Tibial nerve (tissue), 4 donors: Measurements from ENCODE around the gene SDK1.

Source experiments
- CTCF ChIP-seq, 5 experiments: fragments of 200-600 bp in 3 of 5; fragments of 450-650 bp in 2 of 5; sonication (generic) in 3 of 5; IDR thresholded peaks; one replicate each; pipeline ENCODE4 v1.5.1; 2016 to 2019; ENCODE audit warnings: antibody characterized with exemption in 5 of 5, mild to moderate bottlenecking in 3 of 5, moderate library complexity in 2 of 5
- EP300 ChIP-seq, 2 donors: sonication (generic); formaldehyde crosslinking; IDR thresholded peaks; one replicate each; pipeline ENCODE4 v1.6.1; 2017; ENCODE audit warnings: antibody characterized with exemption in 2 of 2, mild to moderate bottlenecking in 1 of 2
- POLR2A ChIP-seq, 2 donors: fragments of 450-650 bp; IDR thresholded peaks; one replicate each; pipeline ENCODE4 v1.6.1; 2017; ENCODE audit warnings: antibody characterized with exemption in 2 of 2, mild to moderate bottlenecking in 2 of 2, moderate library complexity in 2 of 2

- TF ChIP-seq CTCF (IDR thresholded peaks at IDR 0.05) (no peak), POLR2A (IDR thresholded peaks at IDR 0.05) (no peak), EP300 (IDR thresholded peaks at IDR 0.05) (no peak)
Observed at GRCh38 chr7:4050126-4050660, 749.1 kb downstream of the SDK1 start.
